Psoas muscle (tissue), 8 donors: ENCODE results near the gene DPEP1. TPM values are rescaled to one million over a fixed set of nuclear protein-coding genes. Genes with fewer than 3 reads are reported as not detected.
"Not testable (repeated sequence)": the region's sequence is repeated elsewhere in the genome, so short reads cannot be mapped to it uniquely, and the experiment has no call there.

Experiments
- ATAC-seq, 4 donors: fragments of 200-7000 bp; cut with Tn5 transposase; one replicate each; pipeline ENCODE4 v1.9.1; 2020; ENCODE audit warnings: moderate library complexity in 3 of 4, mild to moderate bottlenecking in 2 of 4
- DNase-seq, 2 donors: peaks; one replicate each; pipeline ENCODE4 v3.0.0-alpha.2; 2020
- H3K27ac ChIP-seq: fragments of 200-600 bp; one replicate; pipeline ENCODE4 v1.8.0; 2022
- H3K27me3 ChIP-seq, 3 donors: fragments of 200-600 bp in 1 of 3; one replicate each; pipeline versions ENCODE4 v1.6.1 to v1.8.0; 2013 to 2022; ENCODE audit warnings: low read length in 2 of 3, mild to moderate bottlenecking in 2 of 3, moderate library complexity in 1 of 3; ENCODE audit not compliant: insufficient read depth in 3 of 3
- H3K36me3 ChIP-seq, 2 donors: fragments of 200-600 bp in 1 of 2; one replicate each; pipeline versions ENCODE4 v1.6.1 to v1.8.0; 2013 to 2022; ENCODE audit warnings: low read depth in 1 of 2, mild to moderate bottlenecking in 1 of 2, moderate library complexity in 1 of 2; ENCODE audit not compliant: insufficient read depth in 1 of 2
- H3K4me1 ChIP-seq: fragments of 200-600 bp; one replicate; pipeline ENCODE4 v1.8.0; 2022
- H3K4me3 ChIP-seq: fragments of 200-600 bp; one replicate; pipeline ENCODE4 v1.8.0; 2022; ENCODE audit warnings: mild to moderate bottlenecking
- H3K9me3 ChIP-seq: fragments of 200-600 bp; one replicate; pipeline ENCODE4 v1.8.0; 2022
- CTCF ChIP-seq: fragments of 200-600 bp; IDR thresholded peaks from one replicate; pipeline ENCODE4 v1.8.0; 2022; ENCODE audit warnings: antibody characterized with exemption
- WGBS, 3 donors: extraction: QIAGEN DNeasy Blood & Tissue Kit; methylation state at CpG; one replicate each; pipeline versions ENCODE4 v1.1.6 to v1.1.7; 2013; 5-methylcytosine and 5-hydroxymethylcytosine counted together
- intact Hi-C, 2 donors: fragments of 100-400 bp; cut with DNase I; formaldehyde crosslinking; loops; one replicate each; pipeline versions ENCODE4 v1.11.0 to v1.14.2; 2022
- polyA plus RNA-seq, 3 donors: library from polyadenylated mRNA; stranded (reverse); fragments of 200-250 nt; gene quantifications; one replicate each; pipeline ENCODE4 v1.2.3, GENCODE V29; 2013
- total RNA-seq, 4 donors: library from RNA; stranded (reverse); fragmentation: NEBNext Ultra II Directional in 2 of 4; extraction: Animal tissue kit (Norgen Biotek cat#: 25700) in 2 of 4; gene quantifications; one replicate each; pipeline versions ENCODE4 v1.2.1 to v1.2.4, GENCODE V29; 2021 to 2023
- donor health status: healthy with polysubstance abuse.
- donor health status: DM: no; HTN: no; CAD: no; lungs with moderate emphysema.
- donor health status: Bipolar disorder and iron deficiency.
- donor health status: healthy.
- donor health status: DM: yes; HTN: yes; CAD: no.
- donor health status: DM: no; HTN: no; CAD: no.
- donor health status: DM: no; HTN: no; CAD: no.
- donor health status: DM: yes; HTN: yes; CAD: no.

DPEP1 gene
- total and polyA plus RNA-seq, 7 donors: 0.04 to 0.16 TPM; not detected in 5

GRCh38 chr16:89586218-89586617, 27.2 kb upstream of the DPEP1 start:
- WGBS, 3 donors: 67 to 88% (median 84%) methylated on average over 4 to 7 of the region's 7 CpGs
- ATAC-seq: no peak
- intact Hi-C loops: no loop called here

DNA sequence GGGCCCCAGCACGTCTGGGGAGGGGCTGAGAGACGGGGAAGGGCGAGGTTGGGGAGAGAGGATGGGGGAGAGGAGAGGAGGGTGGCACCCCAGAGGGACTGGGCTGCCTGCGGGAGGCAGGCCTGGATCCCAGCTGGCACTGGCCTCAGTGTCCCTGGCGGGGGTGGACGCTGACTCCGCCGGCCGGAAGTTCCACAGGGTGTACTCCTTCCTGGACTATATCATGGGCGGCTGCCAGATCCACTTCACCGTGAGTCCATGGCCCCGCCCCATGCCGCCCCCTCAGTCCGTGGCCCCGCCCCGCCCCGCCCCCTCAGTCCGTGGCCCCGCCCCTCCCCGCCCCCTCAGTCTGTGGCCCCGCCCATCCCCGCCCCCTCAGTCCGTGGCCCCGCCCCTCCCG, 26.6 kb upstream of the DPEP1 start:
- intact Hi-C loops: no loop called here
- H3K36me3 ChIP-seq: no peaks in the 10 kb centered on the region
- H3K27ac ChIP-seq: no peak overlapping the region
- ATAC-seq (no peak), DNase-seq (no peak)
- H3K4me1 ChIP-seq: no peaks in the 10 kb centered on the region
- H3K27me3 ChIP-seq: peaks cover 0 to 4% (median 2%) of the 10 kb centered on the region in 3 donors
- H3K9me3 ChIP-seq: no peaks in the 10 kb centered on the region
- no peak overlapping the region for H3K4me3 ChIP-seq
- 69 to 79% (median 76%) methylated on average over 5 to 20 of the region's 25 CpGs for WGBS, 3 donors
- no peak for TF ChIP-seq CTCF

More at GRCh38 chr16:89586218-89586617, 27.2 kb upstream of the DPEP1 start:
- Histone ChIP-seq H3K36me3 (no peaks in the 10 kb centered on the region), H3K27me3 (peaks cover 0 to 4% (median 2%) of the 10 kb centered on the region in 3 donors), H3K9me3 (no peaks in the 10 kb centered on the region), H3K27ac (no peak overlapping the region), H3K4me3 (no peak overlapping the region), H3K4me1 (no peaks in the 10 kb centered on the region)
- DNase-seq: no peak
- TF ChIP-seq CTCF: no peak

DNA sequence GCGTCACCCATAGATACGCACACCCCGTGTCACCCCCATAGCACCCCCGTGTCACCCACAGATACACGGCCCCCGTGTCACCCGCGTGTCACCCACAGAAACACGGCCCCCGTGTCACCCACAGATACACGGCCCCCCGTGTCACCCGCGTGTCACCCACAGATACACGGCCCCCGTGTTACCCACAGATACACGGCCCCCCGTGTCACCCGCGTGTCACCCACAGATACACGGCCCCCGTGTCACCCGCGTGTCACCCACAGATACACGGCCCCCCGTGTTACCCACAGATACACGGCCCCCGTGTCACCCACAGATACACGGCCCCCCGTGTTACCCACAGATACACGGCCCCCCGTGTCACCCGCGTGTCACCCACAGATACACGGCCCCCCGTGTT, 25.8 kb upstream of the DPEP1 start:
- ATAC-seq, H3K36me3 ChIP-seq, H3K9me3 ChIP-seq, intact Hi-C loops, H3K27ac ChIP-seq, DNase-seq, H3K4me3 ChIP-seq, H3K27me3 ChIP-seq, H3K4me1 ChIP-seq: not testable (repeated sequence)
- WGBS, 3 donors: 95 to 100% (median 97%) methylated on average over 8 to 21 of the region's 36 CpGs

- ATAC-seq: no peak
These were observed 24.9 kb upstream of the DPEP1 start for GRCh38 chr16:89588413-89589109.

More at GRCh38 chr16:89588413-89589109, 24.9 kb upstream of the DPEP1 start:
- no peak for TF ChIP-seq CTCF
- no peaks in the 10 kb centered on the region for H3K9me3 ChIP-seq
- no peaks in the 10 kb centered on the region for H3K4me1 ChIP-seq
- WGBS, 3 donors: 84 to 93% (median 91%) methylated on average over 25 to 26 of the region's 26 CpGs
- intact Hi-C loops: no loop called here
- no peaks in the 10 kb centered on the region for H3K36me3 ChIP-seq
- no peak for DNase-seq
- H3K27ac ChIP-seq: no peak overlapping the region
- peaks cover 0 to 4% (median 2%) of the 10 kb centered on the region in 3 donors for H3K27me3 ChIP-seq
- H3K4me3 ChIP-seq: no peak overlapping the region
